GM19324 (cell line): ENCODE measurements around the gene ZNF268.

Experiments
- ATAC-seq: cut with Tn5 transposase; IDR thresholded peaks from one replicate; pipeline ENCODE4 v1.9.1; 2021; ENCODE audit warnings: mild to moderate bottlenecking, moderate library complexity; ENCODE audit not compliant: unreplicated experiment, low FRiP score

The ZNF268 gene

GRCh38 chr12:133181238-133181959 is at the start of gene ZNF268:
TSS of gene ZNF268 (plus strand) at chr12:133181495. CDS start at chr12:133181998, 503 bp downstream.
- ATAC-seq: peak; percentile 95

- ATAC-seq: no peak
These were observed 45.5 kb upstream of the ZNF268 start for GRCh38 chr12:133135747-133136146.

- ATAC-seq: no peak
These were observed 35.3 kb upstream of the ZNF268 start for GRCh38 chr12:133145981-133146380.

GRCh38 chr12:133156125-133156690 is 25.1 kb upstream of the ZNF268 start:
- ATAC-seq: no peak

GRCh38 chr12:133165776-133166175 is 15.5 kb upstream of the ZNF268 start:
- no peak for ATAC-seq

GRCh38 chr12:133172491-133172890 is 8.8 kb upstream of the ZNF268 start:
- ATAC-seq: no peak

GRCh38 chr12:133174901-133175300 is 6.4 kb upstream of the ZNF268 start:
- no peak for ATAC-seq

- ATAC-seq: no peak
These were observed 626 bp upstream of the ZNF268 start for GRCh38 chr12:133180669-133181068.

- no peak for ATAC-seq
These were observed 8.9 kb downstream of the ZNF268 start for GRCh38 chr12:133190176-133190575.

GRCh38 chr12:133192847-133193246 is 11.6 kb downstream of the ZNF268 start:
- ATAC-seq: no peak

GRCh38 chr12:133201888-133202287 is 20.6 kb downstream of the ZNF268 start:
- no peak for ATAC-seq

- ATAC-seq: no peak
These were observed 21.4 kb downstream of the ZNF268 start for GRCh38 chr12:133202493-133203343.

- ATAC-seq: no peak
These were observed 22.3 kb downstream of the ZNF268 start for GRCh38 chr12:133203344-133204263.

- ATAC-seq: no peak
These were observed 22.9 kb downstream of the ZNF268 start for GRCh38 chr12:133204264-133204603.

- no peak for ATAC-seq
These were observed 25.1 kb downstream of the ZNF268 start for GRCh38 chr12:133206390-133206789.

GRCh38 chr12:133215724-133216123 is 34.4 kb downstream of the ZNF268 start:
- ATAC-seq: no peak

GRCh38 chr12:133217219-133217618 is 35.9 kb downstream of the ZNF268 start:
- no peak for ATAC-seq

- no peak for ATAC-seq
These were observed 39.2 kb downstream of the ZNF268 start for GRCh38 chr12:133220521-133220920.

- ATAC-seq: no peak
These were observed 39.9 kb downstream of the ZNF268 start for GRCh38 chr12:133221241-133221640.

GRCh38 chr12:133222211-133222610 is 40.9 kb downstream of the ZNF268 start:
- ATAC-seq: no peak
